CD4-positive, alpha-beta T cell (primary cell): ENCODE results near the gene BSCL2. TPM values are rescaled to one million over a fixed set of nuclear protein-coding genes. Genes with fewer than 3 reads are reported as not detected.
A peak's percentile ranks its signal among the peaks of the same experiment; 100 is the strongest.

Experiments used
- ATAC-seq: fragments of 200-7000 bp; cut with Tn5 transposase; one replicate; pipeline ENCODE4 v1.10.0; 2022; ENCODE audit warnings: mild to moderate bottlenecking; ENCODE audit not compliant: poor library complexity
- CTCF ChIA-PET: fragments of 350-600 bp; sonication (Branson Sonifier 250); formaldehyde crosslinking; loops from one replicate; lab custom pipeline; 2021; ENCODE audit warnings: antibody characterized with exemption, inconsistent platforms; lab: Charles Lee
- POLR2A ChIA-PET: fragments of 350-600 bp; sonication (Branson Sonifier 250); formaldehyde crosslinking; loops from one replicate; lab custom pipeline; 2021; ENCODE audit warnings: antibody characterized with exemption, inconsistent platforms; lab: Charles Lee
- DNase-seq, 14 experiments: peaks; one replicate each; pipeline ENCODE4 v3.0.0-alpha.2; 2013 to 2020; ENCODE audit warnings: mixed read lengths in 2 of 14
- H3K27ac ChIP-seq, 2 donors: one replicate each; pipeline versions ENCODE4 v1.5.1 to v1.7.0; 2013; ENCODE audit warnings: low read length in 2 of 2, low read depth in 1 of 2, mild to moderate bottlenecking in 1 of 2
- H3K27me3 ChIP-seq, 2 experiments: 1 replicate in 1 of 2; 2 replicates in 1 of 2; pipeline versions ENCODE4 v1.6.1 to v1.7.0; 2013; ENCODE audit warnings: low read length in 2 of 2, control low read depth in 1 of 2, mild to moderate bottlenecking in 1 of 2, moderate library complexity in 1 of 2; ENCODE audit not compliant: insufficient read depth in 2 of 2, control insufficient read depth in 1 of 2
- H3K36me3 ChIP-seq: one replicate; pipeline ENCODE4 v1.6.1; 2013; ENCODE audit warnings: low read length, control low read depth; ENCODE audit not compliant: insufficient read depth
- H3K4me1 ChIP-seq: one replicate; pipeline ENCODE4 v1.6.1; 2013; ENCODE audit warnings: low read length, control low read depth; ENCODE audit not compliant: insufficient read depth
- H3K4me3 ChIP-seq: one replicate; pipeline ENCODE4 v1.5.1; 2013; ENCODE audit warnings: mild to moderate bottlenecking, low read length, moderate library complexity
- H3K9me3 ChIP-seq, 2 experiments: 1 replicate in 1 of 2; 2 replicates in 1 of 2; pipeline versions ENCODE4 v1.6.1 to v1.7.0; 2013; ENCODE audit warnings: low read length in 2 of 2, mild to moderate bottlenecking in 2 of 2, control low read depth in 1 of 2, moderate library complexity in 1 of 2; ENCODE audit not compliant: control insufficient read depth in 1 of 2, insufficient read depth in 1 of 2
- H3K27ac Mint-ChIP-seq: one replicate; pipeline ENCODE4 v1.8.0; 2020; ENCODE audit warnings: mixed read lengths
- H3K27me3 Mint-ChIP-seq: one replicate; pipeline ENCODE4 v1.8.0; 2021; ENCODE audit warnings: mixed read lengths
- H3K36me3 Mint-ChIP-seq: one replicate; pipeline ENCODE4 v1.8.0; 2021; ENCODE audit warnings: low read depth, mixed read lengths
- H3K4me1 Mint-ChIP-seq: one replicate; pipeline ENCODE4 v1.8.0; 2021; ENCODE audit warnings: low read depth, mixed read lengths
- H3K4me3 Mint-ChIP-seq: one replicate; pipeline ENCODE4 v1.8.0; 2020; ENCODE audit warnings: mild to moderate bottlenecking, mixed read lengths
- H3K9me3 Mint-ChIP-seq: one replicate; pipeline ENCODE4 v1.8.0; 2020; ENCODE audit warnings: mixed read lengths
- intact Hi-C, 2 experiments: fragments of 100-400 bp; cut with DNase I in 1 of 2; cut with micrococcal nuclease in 1 of 2; formaldehyde crosslinking; loops; one replicate each; pipeline versions ENCODE4 v1.15.1 to v1.9.0; 2023 to 2025; cut with DNase I, micrococcal nuclease
- total RNA-seq, 174 experiments: library from RNA in 2 of 174; stranded (reverse) in 2 of 174; gene quantifications; one replicate each; pipeline ENCODE4 v1.2.3 and lab custom pipeline; 2021 to 2026
- TF ChIP-seq, protein P1 (sequence below): fragments of 200-600 bp; IDR thresholded peaks from one replicate; pipeline ENCODE4 v1.8.0; 2022; ENCODE audit warnings: antibody characterized with exemption, mild to moderate bottlenecking

Gene BSCL2
- total RNA-seq, 2 experiments from 2014 or later: 17.1 to 20.0 TPM

- peaks cover 56% of the 10 kb centered on the region for H3K4me1 Mint-ChIP-seq
- peaks cover 40% of the 10 kb centered on the region for H3K36me3 ChIP-seq
- peaks cover 58% of the 10 kb centered on the region for H3K36me3 Mint-ChIP-seq
- no peaks in the 10 kb centered on the region for H3K9me3 ChIP-seq
- peak overlapping the region; percentile 88 for H3K4me3 Mint-ChIP-seq
- DNase-seq (peak in 3 of 14 experiments; percentile 8 to 46 (median 26)), ATAC-seq (no peak)
- H3K27me3 Mint-ChIP-seq: no peaks in the 10 kb centered on the region
- H3K9me3 Mint-ChIP-seq: no peaks in the 10 kb centered on the region
- H3K4me1 ChIP-seq: peaks cover 60% of the 10 kb centered on the region
- H3K27ac ChIP-seq: peak overlapping the region; percentile 94 to 95
- intact Hi-C loops: no loop called here
- H3K27ac Mint-ChIP-seq: peak overlapping the region; percentile 92
- ChIA-PET CTCF (interaction anchor here (1.0 to 1.5 kb wide), 5 partner anchors 17 to 285 kb away, joined by 3 to 7 read pairs (median 4); partner anchors contain the start of genes HNRNPUL2, SLC3A2, TMEM179B and TTC9C), POLR2A (interaction anchor here (1.0 to 9.9 kb wide), 30 partner anchors 9 to 399 kb away, joined by 3 to 165 read pairs (median 8); partner anchors contain the start of genes B3GAT3, C11orf98, CSKMT and EEF1G)
- H3K27me3 ChIP-seq: no peaks in the 10 kb centered on the region
- TF ChIP-seq, protein P1, sequence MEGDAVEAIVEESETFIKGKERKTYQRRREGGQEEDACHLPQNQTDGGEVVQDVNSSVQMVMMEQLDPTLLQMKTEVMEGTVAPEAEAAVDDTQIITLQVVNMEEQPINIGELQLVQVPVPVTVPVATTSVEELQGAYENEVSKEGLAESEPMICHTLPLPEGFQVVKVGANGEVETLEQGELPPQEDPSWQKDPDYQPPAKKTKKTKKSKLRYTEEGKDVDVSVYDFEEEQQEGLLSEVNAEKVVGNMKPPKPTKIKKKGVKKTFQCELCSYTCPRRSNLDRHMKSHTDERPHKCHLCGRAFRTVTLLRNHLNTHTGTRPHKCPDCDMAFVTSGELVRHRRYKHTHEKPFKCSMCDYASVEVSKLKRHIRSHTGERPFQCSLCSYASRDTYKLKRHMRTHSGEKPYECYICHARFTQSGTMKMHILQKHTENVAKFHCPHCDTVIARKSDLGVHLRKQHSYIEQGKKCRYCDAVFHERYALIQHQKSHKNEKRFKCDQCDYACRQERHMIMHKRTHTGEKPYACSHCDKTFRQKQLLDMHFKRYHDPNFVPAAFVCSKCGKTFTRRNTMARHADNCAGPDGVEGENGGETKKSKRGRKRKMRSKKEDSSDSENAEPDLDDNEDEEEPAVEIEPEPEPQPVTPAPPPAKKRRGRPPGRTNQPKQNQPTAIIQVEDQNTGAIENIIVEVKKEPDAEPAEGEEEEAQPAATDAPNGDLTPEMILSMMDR: no peak
- peak overlapping the region; percentile 85 for H3K4me3 ChIP-seq
Measured at GRCh38 chr11:62710001-62710345, 2.7 kb upstream of the BSCL2 start.

GRCh38 chr11:62709247-62710000 lies 2.2 kb upstream of the BSCL2 start:
- peaks cover 57% of the 10 kb centered on the region for H3K4me1 Mint-ChIP-seq
- Histone ChIP-seq H3K36me3 (peaks cover 35% of the 10 kb centered on the region), H3K27me3 (no peaks in the 10 kb centered on the region), H3K4me3 (peak overlapping the region; percentile 85), H3K27ac (peak overlapping the region; percentile 94 to 95), H3K9me3 (no peaks in the 10 kb centered on the region), H3K4me1 (peaks cover 57% of the 10 kb centered on the region)
- no peaks in the 10 kb centered on the region for H3K27me3 Mint-ChIP-seq
- H3K9me3 Mint-ChIP-seq: no peaks in the 10 kb centered on the region
- ATAC-seq: peak; percentile 80
- H3K27ac Mint-ChIP-seq: peak overlapping the region; percentile 92
- intact Hi-C loops: loop anchor here (1.0 to 5.0 kb wide), 6 partner anchors 18 to 148 kb away; partner anchors contain the start of genes LBHD1 (in 2 of the 2), UQCC3 (in 2 of the 2), GANAB (in 1 of the 2) and HNRNPUL2 (in 1 of the 2)
- H3K36me3 Mint-ChIP-seq: peaks cover 52% of the 10 kb centered on the region
- CTCF ChIA-PET: interaction anchor here (0.7 to 1.5 kb wide), 7 partner anchors 18 to 285 kb away, joined by 3 to 7 read pairs (median 4); partner anchors contain the start of genes HNRNPUL2, SLC3A2, TMEM179B and TTC9C
- peak overlapping the region; percentile 88 for H3K4me3 Mint-ChIP-seq
- POLR2A ChIA-PET: interaction anchor here (0.7 to 9.9 kb wide), 34 partner anchors 8 to 399 kb away, joined by 3 to 165 read pairs (median 6); partner anchors contain the start of genes B3GAT3, C11orf98, CSKMT and EEF1G
- TF ChIP-seq, protein P1: no peak
- peak; percentile 93 to 99 (median 96) for DNase-seq

DNA sequence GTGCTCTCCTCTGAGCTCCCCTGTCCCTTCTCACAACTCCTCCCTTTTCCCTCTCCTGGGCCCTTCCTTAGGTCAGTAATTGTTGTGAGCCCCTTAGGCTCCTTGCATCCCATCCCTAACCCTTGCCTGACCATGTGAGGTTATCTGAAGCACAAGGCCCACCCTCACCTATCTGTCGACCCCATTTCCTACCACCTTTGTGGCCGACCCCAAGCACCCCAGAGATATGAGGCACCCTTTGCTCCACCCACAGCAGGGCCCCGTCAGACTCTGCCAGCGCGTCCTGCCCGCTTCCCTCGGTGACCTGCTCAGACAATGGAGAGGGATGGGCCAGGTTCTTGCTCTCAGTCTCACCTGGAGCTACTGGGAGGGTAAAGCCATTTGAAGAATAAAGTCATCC lies 1.6 kb upstream of the BSCL2 start:
- Mint-ChIP-seq H3K9me3 (no peaks in the 10 kb centered on the region), H3K36me3 (peaks cover 46% of the 10 kb centered on the region), H3K4me3 (peak overlapping the region; percentile 88), H3K27me3 (no peaks in the 10 kb centered on the region), H3K4me1 (peaks cover 57% of the 10 kb centered on the region), H3K27ac (peak overlapping the region; percentile 92)
- Histone ChIP-seq H3K4me3 (peak overlapping the region; percentile 85), H3K36me3 (peaks cover 30% of the 10 kb centered on the region), H3K9me3 (no peaks in the 10 kb centered on the region), H3K27ac (peak overlapping the region; percentile 85 to 94), H3K4me1 (peaks cover 57% of the 10 kb centered on the region), H3K27me3 (no peaks in the 10 kb centered on the region)
- ChIA-PET CTCF (interaction anchor here (0.7 to 1.5 kb wide), 6 partner anchors 19 to 284 kb away, joined by 3 to 7 read pairs (median 4); partner anchors contain the start of genes SLC3A2, TMEM179B, TTC9C and TUT1), POLR2A (interaction anchor here (0.7 to 9.9 kb wide), 33 partner anchors 8 to 398 kb away, joined by 3 to 165 read pairs (median 7); partner anchors contain the start of genes B3GAT3, C11orf98, CSKMT and EEF1G)
- peak; percentile 34 for ATAC-seq
- DNase-seq: peak in 12 of 14 experiments; percentile 20 to 75 (median 52)
- TF ChIP-seq, protein P1: no peak
- intact Hi-C loops: loop anchor here (1.0 to 5.0 kb wide), 6 partner anchors 19 to 149 kb away; partner anchors contain the start of genes LBHD1 (in 2 of the 2), UQCC3 (in 2 of the 2), GANAB (in 1 of the 2) and HNRNPUL2 (in 1 of the 2)
